Stimulated activated CD4-positive, alpha-beta T cell treated with anti-CD3 and anti-CD28 coated beads, Interleukin-1b, Interleukin-23, amount 100 ng/mL, for 4 hours (primary cell): ENCODE measurements around the gene KLHL12.

Source experiments
- DNase-seq, 2 donors: peaks; one replicate each; pipeline ENCODE4 v3.0.0-alpha.2; 2020; ENCODE audit warnings: low read depth in 2 of 2

The KLHL12 gene

DNA sequence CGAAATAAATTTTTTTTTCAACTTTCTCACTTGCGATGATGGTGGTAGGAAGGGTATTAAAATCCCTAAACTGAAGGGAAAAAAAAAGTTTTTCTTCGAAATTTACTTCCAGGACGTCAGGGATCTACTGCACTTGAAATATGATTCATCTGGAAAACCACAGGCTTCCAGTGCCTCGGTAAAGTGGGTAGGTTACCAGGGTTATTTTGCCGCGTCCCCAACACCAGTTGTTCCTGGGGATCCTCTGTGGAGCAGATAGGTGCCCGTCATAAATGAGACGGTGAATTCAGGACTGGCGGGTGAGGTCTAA lies 38.9 kb downstream of the KLHL12 start:
- no peak for DNase-seq

GRCh38 chr1:202880961-202881460 lies 46.0 kb downstream of the KLHL12 start:
- DNase-seq = no peak

- DNase-seq = no peak
Measured at GRCh38 chr1:202880062-202880461, 47.0 kb downstream of the KLHL12 start.

GRCh38 chr1:202879128-202879527 lies 47.9 kb downstream of the KLHL12 start:
- no peak for DNase-seq

DNA sequence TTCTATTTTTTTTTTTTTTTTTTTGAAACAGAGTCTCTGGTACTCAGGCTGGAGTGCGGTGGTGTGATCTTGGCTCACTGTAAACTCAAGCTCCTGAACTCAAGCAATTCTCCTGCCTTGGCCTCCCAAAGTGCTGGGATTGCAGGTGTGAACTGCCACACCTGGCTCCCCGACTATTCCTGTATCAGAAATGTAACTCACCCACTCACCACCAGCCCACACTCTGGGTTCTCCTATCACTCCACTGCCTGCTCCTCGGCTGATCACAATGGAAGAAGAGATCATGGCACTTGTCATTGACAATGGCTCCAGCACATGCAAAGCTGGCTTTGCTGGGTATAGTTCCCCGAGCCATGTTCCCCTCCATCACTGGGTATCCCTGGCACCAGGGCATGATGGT lies 54.0 kb downstream of the KLHL12 start:
- no peak for DNase-seq

GRCh38 chr1:202871367-202871766 lies 55.7 kb downstream of the KLHL12 start:
- no peak for DNase-seq

DNA sequence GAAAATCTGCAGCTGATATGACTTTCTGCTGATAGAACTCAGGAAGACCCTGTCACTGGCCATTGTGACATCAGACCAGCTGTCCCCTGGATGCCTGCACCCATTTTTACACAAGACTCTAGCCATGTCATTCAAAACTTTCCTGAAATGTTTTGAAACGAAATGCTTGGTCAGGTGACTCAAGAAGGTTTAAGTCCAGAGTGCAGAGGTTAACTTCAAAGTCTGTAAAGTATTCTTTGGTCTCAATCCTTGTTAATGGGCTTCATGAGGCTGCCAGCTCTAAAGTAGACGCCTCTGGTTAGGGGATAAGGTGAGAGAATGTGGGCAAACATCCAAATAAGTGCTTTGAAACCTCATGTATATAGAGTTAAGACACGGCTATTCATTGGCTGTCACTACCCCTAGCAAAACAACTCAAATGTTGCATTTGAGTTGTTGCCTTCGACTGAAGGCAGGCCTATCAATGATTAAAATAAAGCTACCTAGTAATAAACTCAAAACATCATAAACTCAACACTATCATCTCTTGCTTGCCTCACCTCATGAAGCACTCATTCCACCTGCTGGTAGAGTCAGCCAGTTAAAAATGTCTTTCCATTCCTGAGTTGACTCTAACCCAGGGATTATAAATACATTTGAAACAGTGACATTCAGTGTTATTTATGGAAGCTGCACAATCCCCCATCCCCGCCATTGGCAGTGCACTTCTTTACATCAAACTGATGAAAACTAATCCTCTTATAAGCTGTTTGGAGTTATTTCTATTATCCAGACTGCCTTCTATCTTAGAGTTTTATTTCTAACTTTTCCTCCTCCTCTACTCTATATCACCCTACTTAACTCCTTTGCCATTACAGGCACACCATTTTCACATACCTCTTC lies 64.1 kb downstream of the KLHL12 start:
- DNase-seq = no peak

- DNase-seq = no peak
Measured at GRCh38 chr1:202861420-202862132, 65.5 kb downstream of the KLHL12 start.

- DNase-seq = peak in 1 of 2 donors; percentile 15
Measured at GRCh38 chr1:202860744-202861419, 66.2 kb downstream of the KLHL12 start.

DNA sequence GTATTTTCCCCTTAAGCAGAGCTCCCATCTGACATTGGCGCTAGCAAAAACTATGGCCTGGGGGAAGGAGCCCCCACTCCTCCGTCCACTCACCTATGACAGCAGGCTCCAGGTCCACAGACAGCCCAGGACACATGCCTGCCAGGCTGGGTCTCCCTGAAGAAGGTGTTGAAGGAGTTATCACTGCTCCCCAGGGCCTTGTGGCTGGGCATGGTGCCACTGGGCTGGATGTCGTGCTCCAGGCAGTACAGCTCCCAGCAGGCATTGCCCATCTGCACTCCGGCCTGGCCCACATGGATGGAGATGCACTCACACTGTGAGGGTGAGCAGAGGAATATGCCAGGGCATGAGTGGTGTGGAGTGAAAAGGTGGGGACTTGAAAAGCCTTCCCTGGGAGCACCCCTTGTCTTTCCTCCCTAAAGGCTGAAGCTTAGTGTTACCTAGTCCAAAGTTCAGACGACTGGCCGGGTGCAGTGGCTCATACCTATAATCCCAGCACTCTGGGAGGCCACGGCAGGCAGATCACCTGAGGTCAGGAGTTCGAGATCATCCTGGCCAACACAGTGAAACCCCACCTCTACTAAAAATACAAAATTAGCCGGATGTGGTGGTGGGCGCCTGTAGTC lies 68.1 kb downstream of the KLHL12 start:
- no peak for DNase-seq

- no peak for DNase-seq
Measured at GRCh38 chr1:202858331-202858730, 68.7 kb downstream of the KLHL12 start.

- no peak for DNase-seq
Measured at GRCh38 chr1:202857136-202857610, 69.9 kb downstream of the KLHL12 start.

DNA sequence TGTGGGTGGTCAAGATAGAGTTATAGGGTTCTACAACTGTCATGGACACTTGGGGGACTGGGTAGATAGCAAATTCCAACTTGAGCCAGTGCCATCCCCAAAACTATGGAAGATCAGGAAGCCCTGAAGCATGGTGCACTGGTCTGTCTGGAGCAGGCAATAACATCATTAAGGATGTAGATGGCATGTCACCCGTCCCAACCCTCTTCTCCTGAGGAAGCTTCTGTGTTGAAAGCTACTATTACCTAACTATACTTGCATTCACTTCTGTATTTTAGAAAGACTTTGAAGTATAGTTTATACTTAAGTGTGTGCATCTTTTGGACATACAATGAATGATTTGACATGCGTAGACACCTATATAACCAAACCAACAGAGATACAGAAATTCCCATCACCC lies 71.0 kb downstream of the KLHL12 start:
- no peak for DNase-seq

DNA sequence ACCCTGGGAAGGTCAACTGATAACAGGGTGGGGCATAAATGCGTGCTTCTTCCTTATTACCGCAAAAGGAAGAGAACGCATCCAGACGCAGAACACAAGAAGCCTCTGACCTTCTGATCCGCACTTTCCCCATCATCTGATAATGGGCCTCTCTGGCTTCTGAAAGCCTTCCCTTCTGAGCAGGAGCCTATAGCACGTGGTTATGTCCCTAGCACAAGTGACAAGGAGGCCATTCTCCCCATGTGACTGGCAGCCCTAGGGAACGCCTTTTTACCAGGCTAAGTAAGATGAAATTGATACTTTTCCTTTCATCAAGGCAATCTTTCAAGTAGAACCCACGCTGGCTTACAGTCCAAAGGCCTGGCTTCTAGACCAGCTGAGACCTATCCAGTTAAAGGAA lies 72.2 kb downstream of the KLHL12 start:
- no peak for DNase-seq

DNA sequence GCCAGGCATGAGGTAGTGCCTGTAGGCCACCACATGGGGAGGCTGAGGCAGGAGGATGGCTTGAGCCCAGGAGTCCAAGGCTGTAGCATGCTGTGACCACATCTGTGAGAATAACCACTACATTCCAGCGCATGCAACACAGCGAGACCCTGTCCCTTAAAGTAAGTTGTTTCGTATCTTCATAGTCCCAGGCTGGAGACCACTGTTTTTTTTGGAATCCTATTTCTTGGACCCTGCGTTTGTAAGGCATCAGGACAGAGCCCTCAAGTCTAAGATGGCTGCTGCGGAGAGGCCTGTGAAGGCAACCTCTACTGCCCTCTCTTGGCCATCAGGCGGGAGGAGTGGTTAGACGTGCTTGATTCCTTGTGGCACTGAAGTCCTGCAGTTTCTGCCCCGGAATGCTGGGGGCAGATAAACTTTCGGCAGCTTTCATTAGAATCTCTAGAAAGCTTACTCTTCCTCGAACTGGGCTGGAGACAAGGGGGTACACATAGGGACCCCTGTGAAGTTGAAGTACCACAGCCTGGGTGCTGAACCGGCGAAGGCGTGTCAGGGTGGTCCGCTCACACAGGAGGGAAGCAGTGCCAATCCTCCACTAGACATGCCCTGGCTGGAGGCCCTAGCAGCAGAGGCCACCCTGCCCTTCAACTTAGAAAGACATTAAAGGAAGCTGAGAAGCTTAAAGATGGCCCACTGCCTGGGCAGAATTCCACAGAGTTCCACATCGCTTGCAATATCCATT lies 74.7 kb downstream of the KLHL12 start:
- peak in 1 of 2 donors; percentile 23 for DNase-seq

- DNase-seq = no peak
Measured at GRCh38 chr1:202850593-202851362, 76.3 kb downstream of the KLHL12 start.

DNA sequence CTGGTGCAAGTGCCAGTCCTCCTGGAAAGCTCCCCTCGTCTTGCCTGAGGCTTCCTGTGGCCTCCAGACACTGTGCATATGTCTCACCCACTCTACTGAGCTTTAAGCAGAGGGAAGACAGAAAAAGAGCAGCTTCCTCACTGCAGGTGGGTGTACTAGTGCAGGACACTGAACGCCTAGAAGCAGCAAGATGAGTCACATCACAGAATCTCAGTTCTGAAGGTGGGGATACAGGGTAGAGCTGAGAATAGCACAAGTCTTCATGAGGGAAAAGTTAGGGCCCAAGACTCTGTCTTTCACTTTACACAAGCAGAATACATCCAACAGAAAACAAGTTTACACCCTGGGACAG lies 78.9 kb downstream of the KLHL12 start:
- no peak for DNase-seq

GRCh38 chr1:202844935-202845334 lies 82.1 kb downstream of the KLHL12 start:
- DNase-seq = no peak

DNA sequence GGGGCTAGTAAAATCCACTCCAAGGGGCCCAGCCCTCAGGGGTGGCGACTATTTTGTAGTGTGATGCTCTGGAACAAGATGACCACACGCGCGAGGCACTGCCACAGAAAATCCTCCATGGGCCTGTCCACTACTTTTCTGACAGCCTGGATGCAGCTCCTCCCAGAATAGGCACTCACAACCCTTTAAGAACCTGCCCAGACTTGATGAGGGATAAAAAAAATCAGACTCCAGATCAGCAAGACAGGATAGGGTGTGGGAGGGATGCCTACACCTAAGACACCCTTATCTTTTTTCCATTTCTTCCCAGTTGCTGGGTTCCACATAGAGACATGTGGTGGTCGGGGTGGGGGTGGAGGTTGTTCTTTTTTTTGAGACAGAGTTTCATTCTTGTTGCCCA lies 82.8 kb downstream of the KLHL12 start:
- no peak for DNase-seq

DNA sequence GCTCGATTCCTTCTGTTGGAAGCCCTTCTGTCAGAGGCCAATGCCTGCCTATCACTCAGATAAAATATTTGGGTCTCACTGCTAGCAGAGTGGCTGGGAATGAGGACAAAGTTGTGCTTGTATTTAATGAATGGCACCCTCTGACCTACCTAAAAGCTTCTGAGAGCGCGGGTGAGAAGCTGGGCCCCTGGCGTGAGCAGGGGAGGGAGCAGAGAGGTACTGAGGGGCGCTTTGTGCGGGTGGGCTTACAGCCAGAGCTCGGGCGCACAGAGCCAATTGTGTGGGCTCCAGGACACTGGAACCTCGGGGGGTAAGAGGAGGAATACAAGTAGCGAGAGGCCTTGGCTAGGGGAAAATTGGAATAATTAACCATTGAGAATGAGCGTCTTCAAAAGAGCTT lies 84.0 kb downstream of the KLHL12 start:
- no peak for DNase-seq
